ENCODE results near the gene C2CD2.

Gene C2CD2

GRCh38 chr21:41913230-41913629 lies 40.6 kb downstream of the C2CD2 start:
- DNase-seq (ENCODE audit: low read depth): no peak

DNA sequence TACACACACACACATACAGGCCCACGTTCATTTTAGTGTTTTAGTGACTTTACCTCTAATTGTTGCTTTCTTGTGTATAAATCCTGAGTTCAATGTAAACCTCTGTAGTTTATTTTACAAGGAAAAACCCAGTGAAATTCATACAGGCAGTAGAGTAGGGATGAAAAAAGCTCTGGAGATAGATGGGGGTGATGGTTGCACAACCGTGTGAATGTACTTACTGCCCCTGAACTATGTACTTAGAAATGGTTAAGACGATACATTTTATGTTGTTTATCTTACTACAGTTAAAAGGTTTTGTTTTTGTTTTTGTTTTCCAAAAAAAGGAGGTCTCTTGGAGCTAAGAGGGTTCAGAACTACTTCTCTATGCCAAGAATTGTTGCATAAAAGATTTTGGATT lies 45.0 kb downstream of the C2CD2 start:
- DNase-seq (ENCODE audit: low read depth): no peak

GRCh38 chr21:41907496-41908258 lies 46.1 kb downstream of the C2CD2 start:
- DNase-seq (ENCODE audit: low read depth): no peak

GRCh38 chr21:41906770-41907169 lies 47.0 kb downstream of the C2CD2 start:
- DNase-seq (ENCODE audit: low read depth): no peak

DNA sequence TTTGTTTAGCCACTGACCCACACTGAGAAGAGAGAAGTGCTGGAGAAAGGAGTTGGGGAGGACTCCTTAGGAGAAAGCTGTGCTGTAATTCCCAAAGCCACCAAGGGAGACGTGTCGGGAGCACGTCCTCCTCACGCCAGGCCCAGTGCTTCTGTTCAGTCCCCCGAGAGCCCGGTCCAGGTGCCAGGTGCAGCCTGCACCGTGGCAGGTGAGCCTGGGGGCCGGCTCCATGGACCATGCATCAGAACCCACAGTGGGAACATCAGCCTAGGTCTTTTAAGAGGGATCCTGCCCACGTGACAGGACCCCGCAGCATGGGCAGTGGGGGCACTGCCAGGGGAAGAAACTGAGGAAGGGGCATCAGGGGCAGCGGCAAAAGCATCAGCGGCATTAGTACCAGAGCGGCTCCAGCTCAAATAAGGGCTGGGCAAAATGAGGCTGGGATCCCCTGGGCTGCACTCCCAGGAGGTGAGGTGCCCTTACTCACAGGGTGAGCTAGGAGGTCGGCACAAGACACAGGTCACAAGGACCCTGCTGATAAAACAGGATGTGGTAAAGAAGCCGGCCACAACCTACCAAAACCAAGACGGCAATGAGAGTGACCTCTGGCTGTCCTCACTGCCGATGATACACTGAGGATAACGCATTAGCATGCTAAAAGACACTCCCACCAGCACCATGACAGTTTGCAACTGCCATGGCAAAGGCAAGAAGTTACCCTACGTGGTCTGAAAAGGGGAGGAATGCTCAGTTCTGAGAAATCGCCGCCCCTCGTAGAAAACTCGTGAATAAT lies 50.1 kb downstream of the C2CD2 start:
- no peak for DNase-seq (ENCODE audit: low read depth)

DNA sequence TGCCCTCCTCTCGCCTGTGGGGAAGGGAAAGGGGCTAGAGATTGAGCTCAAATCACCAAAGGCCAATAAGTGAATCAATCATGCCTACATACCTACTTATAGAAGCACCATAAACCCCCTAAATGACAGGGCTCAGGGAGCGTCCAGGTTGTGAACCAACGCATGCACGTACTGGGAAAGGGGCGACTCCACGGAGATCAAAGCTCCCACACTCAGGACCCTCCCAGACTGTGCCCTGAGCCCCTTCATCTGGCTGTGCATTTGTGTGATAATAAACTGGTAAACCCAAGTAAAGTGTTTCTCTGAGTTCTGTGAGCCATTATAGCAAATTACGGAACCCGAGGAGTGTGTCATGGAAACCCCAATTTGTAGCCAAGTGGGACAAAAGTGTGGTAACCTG lies 50.9 kb downstream of the C2CD2 start:
- DNase-seq (ENCODE audit: low read depth): no peak

DNA sequence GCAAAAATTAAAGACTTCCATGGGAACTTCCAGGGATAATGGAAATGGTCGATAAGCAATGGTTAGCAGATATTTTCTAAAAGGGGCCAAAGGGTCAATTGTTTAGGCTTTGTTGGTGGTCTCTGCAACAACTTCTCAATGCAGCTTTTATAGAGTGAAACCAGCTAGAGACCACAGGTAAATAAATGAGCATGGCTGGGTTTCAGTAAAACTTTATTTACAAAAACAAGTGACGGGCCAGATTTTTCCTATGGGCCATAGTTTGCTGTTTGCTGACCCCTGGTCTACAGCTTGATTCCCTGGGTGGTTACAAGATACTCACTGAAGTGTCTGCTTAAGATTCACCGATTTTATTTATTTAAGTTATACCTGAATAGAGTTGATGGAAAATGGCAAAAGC lies 52.0 kb downstream of the C2CD2 start:
- no peak for DNase-seq (ENCODE audit: low read depth)

- DNase-seq (ENCODE audit: low read depth): no peak
Observed at GRCh38 chr21:41901099-41901498, 52.7 kb downstream of the C2CD2 start.

DNA sequence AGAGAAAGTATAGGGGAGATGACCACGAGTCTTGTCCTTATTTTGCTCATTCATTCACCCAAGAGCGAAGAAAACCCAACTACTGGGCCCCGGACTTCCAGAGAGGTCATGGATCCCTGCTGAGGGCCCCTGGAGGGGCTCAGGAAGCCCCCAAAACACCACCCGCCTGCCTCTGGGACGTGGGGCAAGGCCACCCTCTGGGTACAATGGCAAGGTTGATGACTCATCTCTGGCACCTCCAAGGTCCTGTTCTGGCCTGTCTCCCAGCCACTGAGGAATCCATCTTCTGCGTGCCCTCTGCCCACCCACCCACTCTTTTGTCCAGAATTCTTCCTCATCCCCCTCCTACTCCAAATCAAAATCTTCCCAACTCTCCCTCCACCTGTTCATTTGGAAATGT lies 53.4 kb downstream of the C2CD2 start:
- DNase-seq (ENCODE audit: low read depth): no peak

GRCh38 chr21:41899426-41900202 lies 54.2 kb downstream of the C2CD2 start:
- no peak for DNase-seq (ENCODE audit: low read depth)

- DNase-seq (ENCODE audit: low read depth): no peak
Observed at GRCh38 chr21:41898998-41899397, 54.8 kb downstream of the C2CD2 start.

DNA sequence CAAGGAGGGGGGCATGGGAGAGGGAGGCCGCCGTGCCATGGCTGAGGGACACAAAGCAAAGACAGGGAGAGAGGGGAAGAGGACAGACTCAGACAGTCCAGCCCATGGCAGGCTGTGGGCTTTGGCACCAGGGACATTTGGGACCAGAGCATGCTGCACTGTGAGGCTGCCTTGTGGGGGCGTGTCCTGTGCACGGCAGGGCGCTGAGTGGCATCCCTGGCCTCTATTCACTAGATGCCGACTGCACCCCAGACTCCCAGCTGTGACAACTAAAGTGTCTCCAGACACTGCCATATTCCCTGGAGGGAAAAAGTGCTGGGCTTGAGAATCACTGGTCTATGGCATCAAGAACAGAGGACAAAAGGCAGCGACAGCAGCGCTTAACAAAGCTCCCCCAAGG lies 56.1 kb downstream of the C2CD2 start:
- DNase-seq (ENCODE audit: low read depth): no peak

DNA sequence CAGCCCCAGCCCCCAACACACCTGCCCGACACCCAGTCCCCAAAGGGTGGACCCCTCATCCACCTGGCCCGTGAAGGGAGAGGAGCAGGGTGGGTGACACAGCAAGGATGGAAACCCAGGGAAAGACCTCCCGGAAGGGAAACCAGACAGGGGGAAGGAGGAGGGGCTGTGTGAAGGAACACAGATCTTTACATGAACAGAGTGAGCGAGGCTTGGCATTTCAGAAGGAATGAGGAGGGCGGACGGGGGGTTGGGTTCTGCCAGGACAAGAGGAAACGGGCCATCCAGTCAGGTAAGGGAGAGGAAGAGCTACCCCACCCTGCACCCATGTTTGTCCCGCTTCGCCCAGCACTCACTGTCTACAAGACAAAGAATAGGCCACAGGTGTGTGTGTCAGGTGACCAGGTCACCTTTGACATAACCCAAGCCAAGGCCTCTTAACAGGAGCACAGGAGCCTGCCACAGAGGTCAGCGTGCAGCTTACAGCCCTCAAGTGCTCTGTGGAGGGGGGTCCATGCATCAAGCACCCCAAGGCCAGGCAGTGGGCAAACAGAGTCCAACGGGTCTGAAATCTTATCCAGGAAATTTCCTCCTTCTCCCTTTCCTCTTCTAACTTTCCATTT lies 56.7 kb downstream of the C2CD2 start:
- no peak for DNase-seq (ENCODE audit: low read depth)

DNA sequence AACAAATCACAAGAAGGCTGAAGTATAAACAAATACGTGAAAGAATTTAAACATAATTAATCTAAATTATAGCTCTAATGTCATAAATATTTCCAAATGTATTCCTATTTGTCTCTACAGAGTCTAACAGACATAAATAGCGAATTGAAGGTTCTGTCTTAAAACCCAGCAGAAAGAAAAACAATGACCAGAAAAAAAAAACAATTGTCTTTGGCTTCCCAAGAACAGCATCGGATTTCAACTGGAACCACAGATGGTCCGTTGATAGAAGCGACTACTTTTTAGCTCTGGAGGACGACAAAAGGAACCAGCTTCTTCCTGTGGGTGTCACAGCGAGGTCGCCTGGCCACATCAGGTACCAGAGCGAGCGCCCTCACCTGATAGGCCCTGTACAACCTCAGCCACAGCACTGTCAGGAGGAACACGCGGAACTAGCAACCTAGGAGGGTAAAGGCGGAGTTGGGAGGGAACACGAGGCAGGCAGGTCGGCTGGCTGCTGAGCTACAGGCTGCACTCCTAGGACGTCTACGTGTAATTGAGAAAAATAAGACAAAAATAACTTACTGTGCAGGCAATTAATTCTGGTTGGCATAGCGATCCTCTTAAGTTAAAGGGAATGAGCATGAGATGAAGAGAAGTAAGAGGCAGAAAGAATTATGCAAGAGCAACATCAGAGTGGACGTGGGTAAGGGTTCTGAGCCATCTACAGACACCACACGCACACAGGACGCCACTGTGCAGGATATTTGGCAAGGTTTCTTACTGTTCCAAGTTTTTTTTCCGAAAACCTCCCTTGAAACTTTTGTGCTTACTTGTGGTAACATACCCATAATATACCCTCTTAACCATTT lies 58.0 kb downstream of the C2CD2 start:
- peak; percentile 29 for DNase-seq (ENCODE audit: low read depth)

DNA sequence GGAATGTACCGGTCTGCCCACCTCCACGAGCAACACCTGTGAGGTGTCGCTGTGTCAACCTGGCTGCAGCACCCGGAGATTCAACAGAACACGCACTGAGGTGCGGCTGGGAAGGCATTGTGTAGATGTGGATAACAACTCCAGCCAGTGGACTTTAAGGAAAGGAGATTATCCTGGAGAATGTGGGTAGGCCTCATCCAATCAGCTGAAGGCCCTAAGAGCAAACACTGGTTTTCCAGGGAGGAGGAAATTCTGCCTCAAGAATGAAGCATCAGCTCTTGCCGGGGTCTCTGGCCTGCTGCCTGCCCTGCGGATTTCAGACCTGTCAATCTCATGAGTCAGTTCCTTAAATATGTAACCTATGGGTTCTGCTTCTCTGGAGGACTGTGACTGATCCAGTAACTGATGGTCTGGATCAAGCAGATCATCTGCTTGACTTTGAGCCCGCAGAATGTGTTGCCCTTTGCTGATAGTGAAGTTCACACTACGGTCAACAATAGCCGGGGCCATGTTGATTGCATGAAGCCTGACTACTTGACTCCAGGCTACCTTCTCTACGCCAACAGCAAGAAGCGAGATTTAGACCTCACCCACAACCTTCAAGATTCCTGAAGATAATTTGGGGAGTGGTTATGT lies 58.8 kb downstream of the C2CD2 start:
- DNase-seq (ENCODE audit: low read depth): peak; percentile 96

DNA sequence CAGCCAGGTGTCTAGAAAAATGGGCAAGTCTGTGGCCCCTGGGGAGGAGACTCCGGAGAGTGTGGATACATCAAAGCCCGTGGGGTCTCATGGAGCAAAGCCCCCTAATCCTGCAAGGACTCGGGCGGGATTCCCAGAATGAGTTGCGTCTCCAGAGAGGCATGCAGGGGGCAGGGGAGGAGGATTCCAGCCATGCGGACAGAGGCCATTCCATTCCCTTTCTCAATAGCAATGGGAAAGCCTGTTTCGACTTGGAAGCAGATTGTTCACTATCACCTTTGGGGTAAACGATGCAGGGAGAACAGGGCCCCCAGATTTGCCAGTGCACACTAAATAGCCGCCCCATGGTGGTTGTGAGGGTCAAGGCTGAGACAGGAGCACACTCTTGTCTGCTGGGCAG lies 59.3 kb downstream of the C2CD2 start:
- DNase-seq (ENCODE audit: low read depth): no peak

- DNase-seq (ENCODE audit: low read depth): no peak
Observed at GRCh38 chr21:41892726-41893125, 61.1 kb downstream of the C2CD2 start.

DNA sequence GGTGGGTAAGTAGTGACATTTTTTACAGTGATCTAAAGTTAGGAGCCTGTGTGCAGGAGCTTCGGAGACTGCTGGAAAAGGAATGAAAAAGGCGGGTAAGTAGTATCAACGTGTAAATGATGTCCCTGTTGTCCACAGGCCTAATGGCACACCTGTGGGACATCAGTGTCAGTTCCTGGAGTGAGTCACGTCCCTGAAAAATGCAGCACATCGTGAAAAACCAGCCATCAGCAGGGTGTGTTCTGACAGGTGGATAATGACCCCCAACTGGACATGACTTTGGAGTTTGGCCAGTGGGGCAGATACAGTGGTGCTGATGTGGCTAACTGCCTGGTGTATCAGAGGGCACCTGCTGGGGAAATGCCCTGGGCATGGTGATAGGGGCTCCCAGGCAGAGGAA lies 62.7 kb downstream of the C2CD2 start:
- no peak for DNase-seq (ENCODE audit: low read depth)

DNA sequence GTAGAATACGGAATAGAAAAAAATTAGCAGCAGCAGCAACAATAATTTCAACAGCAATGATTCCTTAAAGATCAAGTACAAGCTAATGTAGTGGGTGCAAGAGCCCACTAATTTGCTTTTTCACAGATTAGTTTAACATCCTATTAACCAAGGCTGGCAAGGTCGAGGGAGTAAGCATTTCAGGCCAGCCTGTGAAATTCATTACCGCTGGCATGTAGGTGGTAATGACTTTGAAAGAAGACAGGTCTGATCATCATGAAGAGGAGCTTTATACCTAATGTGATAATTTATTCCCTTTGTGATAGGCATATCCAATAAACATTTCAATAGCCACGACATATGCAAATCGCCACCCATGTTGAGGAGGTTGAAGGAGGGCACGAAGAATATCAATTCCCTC lies 63.5 kb downstream of the C2CD2 start:
- no peak for DNase-seq (ENCODE audit: low read depth)

GRCh38 chr21:41888749-41889376 lies 65.0 kb downstream of the C2CD2 start:
- no peak for DNase-seq (ENCODE audit: low read depth)
